Endothelial cell of umbilical vein (primary cell): ENCODE results near the gene SCAMP5. TPM values are rescaled to one million over a fixed set of nuclear protein-coding genes. Genes with fewer than 3 reads are reported as not detected.

Experiments used
- BruUV-seq: library from RNA; stranded (reverse); fragments of 400-500 nt; replicated peaks from 2 replicates; lab custom pipeline; 2021; lab: Mats Ljungman, UMichigan
- CTCF ChIA-PET: fragments of 300-600, 350-600 bp; sonication (Branson Sonifier 250); formaldehyde crosslinking; loops from one replicate; lab custom pipeline; 2021; ENCODE audit warnings: antibody characterized with exemption, inconsistent platforms; lab: Charles Lee
- POLR2A ChIA-PET: fragments of 300-600, 350-600 bp; sonication (Branson Sonifier 250); formaldehyde crosslinking; loops from one replicate; lab custom pipeline; 2021; ENCODE audit warnings: antibody characterized with exemption, inconsistent platforms; lab: Charles Lee
- DNase-seq: peaks from one replicate; pipeline ENCODE4 v3.0.0-alpha.2; 2011; ENCODE audit warnings: low read depth, low spot score
- FAIRE-seq: peaks from 2 replicates; lab custom pipeline; 2011; peaks lifted over from hg19 to GRCh38; lab: Jason Lieb, UNC
- H2AFZ ChIP-seq: 2 replicates; pipeline ENCODE4 v1.6.0; 2012; ENCODE audit warnings: low read depth, low read length, control low read depth, inconsistent platforms
- H3K27ac ChIP-seq: 2 replicates; pipeline ENCODE4 v1.5.1; 2011; ENCODE audit warnings: low read depth, mild to moderate bottlenecking, control low read depth, low read length, moderate library complexity; ENCODE audit not compliant: insufficient read depth
- H3K27me3 ChIP-seq, 2 experiments: 2 replicates each; pipeline versions ENCODE4 v1.6.0 to v1.6.1; 2011; ENCODE audit warnings: low read length in 2 of 2, mixed read lengths in 1 of 2; ENCODE audit not compliant: control insufficient read depth in 2 of 2, insufficient read depth in 2 of 2
- H3K36me3 ChIP-seq, 2 experiments: 2 replicates in 1 of 2; 3 replicates in 1 of 2; pipeline ENCODE4 v1.5.1; 2011; ENCODE audit warnings: low read length in 2 of 2, mild to moderate bottlenecking in 1 of 2, moderate library complexity in 1 of 2; ENCODE audit not compliant: control insufficient read depth in 2 of 2, insufficient read depth in 2 of 2; ENCODE audit errors: extremely low read depth in 1 of 2
- H3K4me1 ChIP-seq: 3 replicates; pipeline ENCODE4 v1.5.1; 2011; ENCODE audit warnings: mild to moderate bottlenecking, low read length; ENCODE audit not compliant: control insufficient read depth, insufficient read depth; ENCODE audit errors: extremely low read depth
- H3K4me2 ChIP-seq: 2 replicates; pipeline ENCODE4 v1.6.1; 2011; ENCODE audit warnings: low read length, control low read depth, mixed read lengths; ENCODE audit not compliant: insufficient read depth
- H3K4me3 ChIP-seq, 3 experiments: fragments of 200-600 bp in 1 of 3; sonication (generic), shearing (Covaris generic) in 1 of 3; replicated peaks in 1 of 3; 2 replicates each; pipeline ENCODE4 v1.5.1; 2011 to 2016; ENCODE audit warnings: control low read depth in 3 of 3, low read length in 3 of 3, mild to moderate bottlenecking in 2 of 3, inconsistent platforms in 1 of 3, low read depth in 1 of 3, moderate library complexity in 1 of 3; ENCODE audit not compliant: insufficient read depth in 1 of 3
- H3K79me2 ChIP-seq: 2 replicates; pipeline ENCODE4 v1.6.0; 2012; ENCODE audit warnings: low read length, inconsistent platforms; ENCODE audit not compliant: control insufficient read depth, insufficient read depth
- H3K9ac ChIP-seq: replicated peaks from 2 replicates; pipeline ENCODE3; 2011; ENCODE audit warnings: low read length, control low read depth; ENCODE audit not compliant: insufficient read depth; ENCODE audit errors: extremely low read depth
- H3K9me1 ChIP-seq: replicated peaks from 3 replicates; pipeline ENCODE4 v1.6.0; 2011; ENCODE audit warnings: mild to moderate bottlenecking, low read length; ENCODE audit not compliant: control insufficient read depth, insufficient read depth; ENCODE audit errors: extremely low read depth
- H3K9me3 ChIP-seq: replicated peaks from 2 replicates; pipeline ENCODE4 v1.5.1; 2012; ENCODE audit warnings: low read length, inconsistent platforms; ENCODE audit not compliant: control insufficient read depth, insufficient read depth
- H4K20me1 ChIP-seq: replicated peaks from 2 replicates; pipeline ENCODE3; 2011; ENCODE audit warnings: mild to moderate bottlenecking, low read length; ENCODE audit not compliant: control insufficient read depth, insufficient read depth; ENCODE audit errors: extremely low read depth
- CTCF ChIP-seq, 2 donors: IDR thresholded peaks; 1 replicate in 1 of 2; 2 replicates in 1 of 2; pipeline ENCODE4 v1.5.1; 2011; ENCODE audit warnings: low read length in 2 of 2, mild to moderate bottlenecking in 2 of 2, moderate library complexity in 2 of 2, control low read depth in 1 of 2, inconsistent platforms in 1 of 2, low read depth in 1 of 2; ENCODE audit not compliant: insufficient read depth in 1 of 2; ENCODE audit errors: extremely low read depth in 1 of 2
- EZH2 ChIP-seq: IDR thresholded peaks from 2 replicates; pipeline ENCODE4 v1.6.1; 2012; ENCODE audit warnings: borderline replicate concordance, low read depth, mild to moderate bottlenecking, moderate library complexity, low read length, inconsistent platforms; ENCODE audit not compliant: severe bottlenecking
- FOS ChIP-seq: IDR thresholded peaks from 2 replicates; pipeline ENCODE4 v1.6.1; 2011; ENCODE audit warnings: mild to moderate bottlenecking, low read length, moderate library complexity, borderline replicate concordance; ENCODE audit not compliant: insufficient read depth
- GATA2 ChIP-seq: IDR thresholded peaks from 2 replicates; pipeline ENCODE4 v1.7.0; 2011; ENCODE audit warnings: low read depth, mild to moderate bottlenecking, moderate library complexity, mixed read lengths, low read length; ENCODE audit not compliant: insufficient read length, insufficient read depth
- MAX ChIP-seq: IDR thresholded peaks from 2 replicates; pipeline ENCODE4 v1.6.1; 2011; ENCODE audit not compliant: insufficient read depth, insufficient read length
- POLR2A ChIP-seq: IDR thresholded peaks from 2 replicates; pipeline ENCODE4 v1.6.1; 2012; ENCODE audit warnings: low read depth, mild to moderate bottlenecking, control low read depth, low read length
- POLR2AphosphoS5 ChIP-seq: IDR thresholded peaks from 2 replicates; pipeline ENCODE4 v1.6.1; 2012; ENCODE audit warnings: low read depth, mild to moderate bottlenecking, control low read depth, low read length, moderate library complexity; ENCODE audit not compliant: insufficient read depth
- dilution Hi-C: fragments of 300-500 bp; cut with MboI; formaldehyde crosslinking; loops from one replicate; pipeline ENCODE4 v1.15.0; 2019; ENCODE audit warnings: low sequenced_read_pairs; ENCODE audit not compliant: extremely low pct_ligation_motif_present
- intact Hi-C: fragments of 100-400 bp; cut with micrococcal nuclease; formaldehyde crosslinking; loops from one replicate; pipeline ENCODE4 v1.10.0; 2022
- polyA plus RNA-seq, 4 experiments: library from polyadenylated mRNA; depleted of rRNA in 3 of 4; stranded (reverse) in 3 of 4; unstranded in 1 of 4; fragments of >200 nt; gene quantifications; 2 replicates each; pipeline versions ENCODE4 v1.2.1 to v1.2.3, GENCODE V29; 2011 to 2012; ENCODE audit warnings: missing spikeins in 1 of 4
- total RNA-seq: library from RNA; stranded (reverse); gene quantifications from 2 replicates; pipeline ENCODE4 v1.2.3, GENCODE V29; 2021

The SCAMP5 gene
- total and polyA plus RNA-seq, 2 donors (not counting 3 experiments of a cell fraction or from before 2014, with no cell fraction given): 1.9 to 6.2 TPM

- DNase-seq: peak; percentile 39
- CTCF ChIA-PET: interaction anchor here (2.5 kb wide), 1 partner anchor 24 kb away, joined by 8 read pairs; no protein-coding TSS in a partner anchor
These were observed 71.9 kb downstream of the SCAMP5 start for GRCh38 chr15:75067123-75067830.

More at GRCh38 chr15:75067123-75067830, 71.9 kb downstream of the SCAMP5 start:
- dilution Hi-C loops (no loop called here), intact Hi-C loops (no loop called here)
- H3K9ac ChIP-seq: no peak overlapping the region
- no peak overlapping the region for H3K4me2 ChIP-seq
- BruUV-seq: no TSS peak
- no peak overlapping the region for H2AFZ ChIP-seq
- no peaks in the 10 kb centered on the region for H3K4me1 ChIP-seq
- H3K27ac ChIP-seq: no peak overlapping the region
- H3K4me3 ChIP-seq: no peak overlapping the region
- H3K9me3 ChIP-seq: no peaks in the 10 kb centered on the region
- H3K9me1 ChIP-seq: no peaks in the 10 kb centered on the region
- peak; percentile 70 for FAIRE-seq
- H3K36me3 ChIP-seq: no peaks in the 10 kb centered on the region
- TF ChIP-seq POLR2A: no peak
- no peak for TF ChIP-seq CTCF (IDR thresholded peaks at IDR 0.05; ENCODE audit: extremely low read depth in 1 of 2, insufficient read depth in 1 of 2, low read depth in 1 of 2, low read length in 2 of 2)
- no peak for TF ChIP-seq GATA2
- TF ChIP-seq POLR2AphosphoS5: no peak
- TF ChIP-seq MAX: no peak
- no peak for TF ChIP-seq EZH2
- TF ChIP-seq FOS: no peak
- POLR2A ChIA-PET: no interaction called here
- no peaks in the 10 kb centered on the region for H3K79me2 ChIP-seq
- no peaks in the 10 kb centered on the region for H4K20me1 ChIP-seq
- H3K27me3 ChIP-seq: no peaks in the 10 kb centered on the region
